GM19240 (cell line): ENCODE measurements around the gene UBFD1.
"Not testable (repeated sequence)": the region's sequence is repeated elsewhere in the genome, so short reads cannot be mapped to it uniquely, and the experiment has no call there.

ENCODE experiments used
- DNase-seq: peaks from one replicate; pipeline ENCODE4 v3.0.0; 2011; ENCODE audit warnings: low spot score; ENCODE audit not compliant: insufficient read length

Gene UBFD1

DNA sequence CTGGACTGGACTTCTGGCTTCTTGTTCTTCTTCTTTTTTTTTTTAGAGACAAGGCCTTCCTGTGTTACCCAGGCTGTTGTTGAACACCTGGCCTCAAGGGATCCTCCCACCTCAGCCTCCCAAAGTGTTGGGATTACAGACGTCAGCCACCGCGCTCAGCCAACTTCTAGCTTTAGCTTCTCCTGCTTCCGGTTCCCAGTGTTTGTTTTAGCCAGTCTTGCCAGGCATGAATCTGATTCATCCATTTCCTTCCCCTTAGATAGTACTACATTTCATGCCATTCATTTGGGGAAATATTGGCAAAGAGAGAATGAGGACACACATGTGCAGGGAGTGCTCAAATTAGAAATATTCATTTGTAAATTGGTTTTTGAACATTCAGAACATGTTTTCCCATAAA, 50.7 kb downstream of the UBFD1 start:
- DNase-seq: no peak

DNA sequence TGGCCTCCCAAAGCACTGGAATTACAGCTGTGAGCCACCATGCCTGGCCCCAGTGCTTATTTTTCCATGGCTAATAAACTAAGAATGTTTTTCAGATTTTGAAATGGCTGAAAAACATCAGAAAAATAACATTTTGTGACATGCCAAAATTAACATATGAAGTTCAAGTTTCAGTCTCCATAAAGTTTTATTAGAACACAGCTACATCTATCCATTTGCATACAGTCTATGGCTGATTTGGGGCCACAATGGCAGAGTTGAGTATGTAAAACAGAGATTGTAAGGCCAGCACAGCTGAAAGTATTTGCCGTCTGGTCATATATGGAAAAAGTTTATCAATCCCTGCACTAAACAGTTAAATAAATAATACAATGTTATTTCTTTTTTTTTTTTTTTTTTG, 52.4 kb downstream of the UBFD1 start:
- no peak for DNase-seq

DNA sequence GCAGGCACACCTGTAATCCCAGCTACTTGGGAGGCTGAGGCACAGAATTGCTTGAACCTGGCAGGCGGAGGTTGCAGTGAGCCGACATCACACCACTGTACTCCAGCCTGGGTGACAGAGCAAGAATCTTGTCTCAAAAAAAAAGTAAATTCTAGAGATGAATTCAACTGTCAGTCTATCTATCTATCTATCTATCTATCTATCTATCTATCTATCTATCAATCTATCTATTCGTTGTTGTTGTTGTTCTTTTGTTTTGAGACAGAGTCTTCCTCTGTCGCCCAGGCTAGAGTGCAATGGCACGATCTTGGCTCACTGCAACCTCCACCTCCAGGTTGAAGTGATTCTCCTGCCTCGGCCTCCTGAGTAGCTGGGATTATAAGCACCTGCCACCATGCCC, 53.4 kb downstream of the UBFD1 start:
- DNase-seq: not testable (repeated sequence)

DNA sequence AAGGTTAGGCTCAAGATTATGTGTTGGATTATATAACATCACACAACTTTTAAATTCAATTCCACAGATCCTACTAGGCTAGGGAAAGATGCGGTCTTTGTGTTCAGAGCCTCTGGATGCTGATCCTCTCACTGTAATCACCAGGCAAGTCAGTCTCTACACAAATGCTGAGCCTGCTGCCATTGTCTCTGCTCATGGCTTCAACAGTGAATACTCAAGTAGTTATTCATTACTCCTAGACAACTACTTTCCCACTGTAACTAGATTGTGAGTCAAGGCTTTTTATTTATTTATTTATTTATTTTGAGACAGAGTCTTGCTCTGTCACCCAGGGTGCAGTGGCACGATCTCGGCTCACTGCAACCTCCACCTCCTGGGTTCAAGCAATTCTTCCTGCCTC, 54.4 kb downstream of the UBFD1 start:
- DNase-seq: no peak

DNA sequence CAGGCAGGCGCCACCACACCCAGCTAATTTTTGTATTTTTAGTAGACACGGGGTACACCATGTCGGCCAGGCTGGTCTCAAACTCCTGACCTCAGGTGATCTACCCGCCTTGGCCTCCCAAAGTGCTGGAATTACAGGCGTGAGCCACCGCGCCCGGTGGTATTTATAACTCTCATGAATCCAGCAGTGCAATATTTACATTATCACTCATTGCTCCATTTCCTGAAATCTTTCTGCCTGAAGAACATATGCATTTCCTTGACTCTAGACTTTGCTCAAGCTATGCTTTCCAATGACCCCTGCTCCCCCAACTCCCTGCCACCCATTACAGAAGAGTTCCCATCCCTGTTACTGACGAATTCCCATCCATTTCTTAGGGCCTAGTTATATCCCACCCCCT, 58.3 kb downstream of the UBFD1 start:
- no peak for DNase-seq
